Stimulated activated naive CD8-positive, alpha-beta T cell treated with anti-CD3 and anti-CD28 coated beads, Interleukin-15, amount 100 ng/mL, for 72 hours (primary cell): ENCODE results near the gene OR1F1.

Source experiments
- ATAC-seq: fragments of 150-1000 bp; cut with Tn5 transposase; 2 replicates; pipeline ENCODE4 v1.10.0; 2021; ENCODE audit warnings: mild to moderate bottlenecking, moderate library complexity
- DNase-seq, 2 donors: peaks; one replicate each; pipeline ENCODE4 v3.0.0; 2021 to 2022
- H3K27ac Mint-ChIP-seq, 2 donors: one replicate each; pipeline ENCODE4 v1.8.0; 2022; ENCODE audit warnings: mild to moderate bottlenecking in 2 of 2, mixed read lengths in 2 of 2, moderate library complexity in 2 of 2
- H3K27me3 Mint-ChIP-seq: one replicate; pipeline ENCODE4 v1.8.0; 2022; ENCODE audit warnings: mixed read lengths
- H3K4me1 Mint-ChIP-seq: one replicate; pipeline ENCODE4 v1.8.0; 2022; ENCODE audit warnings: mild to moderate bottlenecking, mixed read lengths
- H3K4me3 Mint-ChIP-seq, 2 donors: one replicate each; pipeline ENCODE4 v1.8.0; 2022; ENCODE audit warnings: mild to moderate bottlenecking in 2 of 2, mixed read lengths in 2 of 2, moderate library complexity in 1 of 2
- H3K9me3 Mint-ChIP-seq, 2 donors: one replicate each; pipeline ENCODE4 v1.8.0; 2022; ENCODE audit warnings: mixed read lengths in 2 of 2

OR1F1 gene

DNA sequence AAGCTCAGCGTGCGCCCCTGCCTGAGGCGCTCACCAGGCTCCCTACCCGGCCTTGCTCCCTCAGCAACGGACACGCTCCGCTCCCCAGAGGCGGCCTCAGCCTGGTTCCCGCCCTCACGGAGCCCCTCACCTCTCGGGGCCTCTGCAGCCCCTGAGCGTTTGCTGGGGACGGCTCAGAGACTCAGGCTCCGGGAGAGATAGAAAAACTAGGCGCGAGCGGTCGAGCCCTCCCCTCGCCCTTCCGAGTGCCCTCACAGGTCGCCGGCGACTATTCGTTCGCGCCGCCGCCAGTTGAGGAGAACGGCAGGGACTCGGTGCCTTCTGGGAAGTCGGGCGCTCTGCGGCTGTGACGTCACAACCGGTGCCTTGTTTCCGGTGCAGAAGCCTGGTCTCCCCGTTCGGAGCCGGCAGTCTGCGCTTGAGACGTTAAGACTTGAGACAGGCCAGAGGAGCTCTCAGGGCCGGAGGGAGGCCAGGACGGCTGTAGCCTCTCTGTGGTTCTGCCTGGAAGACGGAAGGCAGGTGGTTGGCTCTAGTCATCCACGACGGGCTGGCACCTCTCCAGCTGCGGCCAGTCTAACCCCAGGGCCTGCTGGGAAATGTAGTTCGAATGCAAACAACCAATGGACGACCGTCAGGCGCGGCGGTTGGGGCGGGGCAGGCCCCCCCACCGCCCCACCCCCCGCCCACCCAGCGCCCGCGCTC, 47.0 kb downstream of the OR1F1 start, which contains the start of gene ZNF200:
TSS of gene ZNF200 (minus strand) at position 302 of the 705 bp plus-strand sequence. CDS start 1,403 bp downstream, outside the sequence.
- peak within 1 kb of the TSS; percentile 96 to 99 for H3K27ac Mint-ChIP-seq
- ATAC-seq (peak; percentile 96), DNase-seq (peak; percentile 91 to 95)
- peak within 1 kb of the TSS; percentile 89 to 99 for H3K4me3 Mint-ChIP-seq
- no peaks in the 10 kb centered on the region for H3K27me3 Mint-ChIP-seq
- H3K9me3 Mint-ChIP-seq: peaks cover 18 to 21% of the 10 kb centered on the region in 2 donors
- H3K4me1 Mint-ChIP-seq: peaks cover 41% of the 10 kb centered on the region

DNA sequence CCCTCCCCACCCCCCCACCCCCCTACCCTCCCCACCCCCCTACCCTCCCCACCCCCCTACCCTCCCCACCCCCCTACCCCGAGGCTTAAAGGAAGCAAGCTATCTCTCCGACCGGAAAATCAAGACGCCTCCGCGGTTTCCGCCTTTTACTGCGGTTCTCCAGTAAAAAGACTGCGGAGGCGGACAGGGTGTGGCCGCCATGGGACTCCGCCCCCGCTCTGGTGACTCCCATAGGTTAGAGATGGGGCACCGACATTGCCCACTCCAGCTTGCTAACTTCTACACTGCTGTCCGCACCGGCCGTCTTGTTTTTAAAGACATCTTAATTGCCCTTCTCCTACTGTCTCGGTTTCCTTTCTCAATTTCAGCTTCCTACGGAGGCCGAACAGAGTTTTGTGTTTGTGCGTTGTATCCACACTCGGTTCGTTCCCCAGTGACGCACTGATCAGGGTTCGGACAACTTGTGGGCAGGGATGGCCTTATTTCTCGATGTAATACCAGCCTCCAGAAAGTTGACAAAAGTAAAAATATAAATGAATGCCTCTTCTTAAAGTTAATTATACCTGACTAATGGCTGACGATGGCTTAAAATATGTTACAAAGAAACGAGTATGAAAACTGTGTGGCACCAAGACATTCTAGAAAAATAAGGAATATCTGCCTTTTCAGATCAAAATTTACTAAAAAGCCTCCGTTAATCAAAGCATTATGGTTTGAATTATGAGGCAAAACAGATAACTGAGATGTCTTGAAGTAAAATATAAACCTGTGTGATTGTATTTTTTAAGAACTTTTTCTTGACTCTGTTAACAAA, 48.1 kb downstream of the OR1F1 start:
- Mint-ChIP-seq H3K27ac (peak overlapping the region in 1 of 2 donors; percentile 76), H3K9me3 (peaks cover 8 to 11% of the 10 kb centered on the region in 2 donors), H3K27me3 (no peaks in the 10 kb centered on the region), H3K4me3 (peak overlapping the region; percentile 82 to 84), H3K4me1 (peaks cover 36% of the 10 kb centered on the region)
- no peak for ATAC-seq
- peak in 1 of 2 donors; percentile 37 for DNase-seq

DNA sequence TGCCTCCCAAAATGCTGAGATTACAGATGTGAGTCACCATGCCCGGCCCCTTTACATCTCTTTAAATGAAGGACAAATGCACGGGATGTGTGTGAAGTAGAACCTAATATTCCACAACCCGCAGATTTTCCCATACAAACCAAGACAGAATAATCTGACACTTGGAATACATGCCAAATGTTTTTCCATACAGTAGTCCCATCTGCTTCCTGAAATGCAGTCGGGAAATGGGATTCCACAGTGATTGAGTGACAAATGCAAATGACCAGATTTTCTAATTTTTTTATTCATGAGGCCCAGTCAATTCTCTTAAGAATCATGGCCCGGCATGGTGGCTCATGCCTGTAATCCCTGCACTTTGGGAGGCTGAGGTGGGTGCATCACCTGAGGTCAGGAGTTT, 53.8 kb downstream of the OR1F1 start:
- H3K4me1 Mint-ChIP-seq: peaks cover 15% of the 10 kb centered on the region
- no peaks in the 10 kb centered on the region for H3K9me3 Mint-ChIP-seq
- H3K27me3 Mint-ChIP-seq: peaks cover 12% of the 10 kb centered on the region
- H3K4me3 Mint-ChIP-seq: no peak overlapping the region
- no peak overlapping the region for H3K27ac Mint-ChIP-seq
- ATAC-seq: no peak
- DNase-seq: no peak

DNA sequence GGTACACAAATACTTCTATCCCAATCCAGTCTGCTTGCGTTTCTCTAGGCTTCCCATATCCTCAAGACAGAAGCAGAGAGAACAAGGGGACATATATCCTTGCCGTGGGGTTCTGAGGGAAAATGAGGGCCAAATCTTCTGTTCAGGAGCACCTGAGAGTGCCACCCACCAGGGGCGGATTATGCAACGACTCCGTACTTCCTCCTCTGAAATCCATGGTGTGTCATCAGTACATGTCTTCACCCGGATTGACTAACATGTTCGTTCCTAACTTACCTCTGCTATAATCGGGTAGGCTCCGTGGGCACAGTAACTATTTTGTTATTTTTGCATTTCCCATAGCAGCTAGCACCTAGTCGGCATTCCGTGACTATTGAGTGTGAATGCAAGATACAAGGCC, 54.7 kb downstream of the OR1F1 start:
- DNase-seq: no peak
- Mint-ChIP-seq H3K27ac (no peak overlapping the region), H3K9me3 (no peaks in the 10 kb centered on the region), H3K4me1 (peaks cover 15% of the 10 kb centered on the region), H3K4me3 (no peak overlapping the region), H3K27me3 (peaks cover 12% of the 10 kb centered on the region)
- ATAC-seq: no peak

- H3K4me1 Mint-ChIP-seq: peaks cover 15% of the 10 kb centered on the region
- no peak overlapping the region for H3K4me3 Mint-ChIP-seq
- ATAC-seq: peak; percentile 46
- no peak for DNase-seq
- peak overlapping the region in 1 of 2 donors; percentile 36 for H3K27ac Mint-ChIP-seq
- H3K9me3 Mint-ChIP-seq: no peaks in the 10 kb centered on the region
- H3K27me3 Mint-ChIP-seq: peaks cover 12% of the 10 kb centered on the region
These were observed 55.9 kb downstream of the OR1F1 start for GRCh38 chr16:3243882-3244281.

- Mint-ChIP-seq H3K27me3 (peaks cover 12% of the 10 kb centered on the region), H3K4me3 (no peak overlapping the region), H3K4me1 (peaks cover 15% of the 10 kb centered on the region), H3K27ac (no peak overlapping the region), H3K9me3 (no peaks in the 10 kb centered on the region)
- no peak for ATAC-seq
- DNase-seq: no peak
These were observed 58.0 kb downstream of the OR1F1 start for GRCh38 chr16:3246002-3246401.

- DNase-seq: no peak
- H3K4me1 Mint-ChIP-seq: peaks cover 15% of the 10 kb centered on the region
- peaks cover 12% of the 10 kb centered on the region for H3K27me3 Mint-ChIP-seq
- H3K4me3 Mint-ChIP-seq: no peak overlapping the region
- H3K27ac Mint-ChIP-seq: no peak overlapping the region
- no peaks in the 10 kb centered on the region for H3K9me3 Mint-ChIP-seq
- no peak for ATAC-seq
These were observed 58.9 kb downstream of the OR1F1 start for GRCh38 chr16:3246876-3247275.

- no peak for ATAC-seq
- DNase-seq: no peak
- H3K27ac Mint-ChIP-seq: no peak overlapping the region
- H3K4me3 Mint-ChIP-seq: no peak overlapping the region
- peaks cover 12% of the 10 kb centered on the region for H3K27me3 Mint-ChIP-seq
- no peaks in the 10 kb centered on the region for H3K9me3 Mint-ChIP-seq
- peaks cover 10% of the 10 kb centered on the region for H3K4me1 Mint-ChIP-seq
These were observed 60.6 kb downstream of the OR1F1 start for GRCh38 chr16:3248596-3248995.

- H3K27me3 Mint-ChIP-seq: peaks cover 12% of the 10 kb centered on the region
- H3K4me3 Mint-ChIP-seq: no peak overlapping the region
- no peak overlapping the region for H3K27ac Mint-ChIP-seq
- DNase-seq (no peak), ATAC-seq (no peak)
- H3K4me1 Mint-ChIP-seq: peaks cover 6% of the 10 kb centered on the region
- no peaks in the 10 kb centered on the region for H3K9me3 Mint-ChIP-seq
These were observed 61.0 kb downstream of the OR1F1 start for GRCh38 chr16:3249020-3249419.

- no peaks in the 10 kb centered on the region for H3K9me3 Mint-ChIP-seq
- H3K4me1 Mint-ChIP-seq: peaks cover 1% of the 10 kb centered on the region
- H3K4me3 Mint-ChIP-seq: no peak overlapping the region
- no peak for ATAC-seq
- no peak overlapping the region for H3K27ac Mint-ChIP-seq
- DNase-seq: no peak
- peaks cover 12% of the 10 kb centered on the region for H3K27me3 Mint-ChIP-seq
These were observed 61.4 kb downstream of the OR1F1 start for GRCh38 chr16:3249451-3249850.

DNA sequence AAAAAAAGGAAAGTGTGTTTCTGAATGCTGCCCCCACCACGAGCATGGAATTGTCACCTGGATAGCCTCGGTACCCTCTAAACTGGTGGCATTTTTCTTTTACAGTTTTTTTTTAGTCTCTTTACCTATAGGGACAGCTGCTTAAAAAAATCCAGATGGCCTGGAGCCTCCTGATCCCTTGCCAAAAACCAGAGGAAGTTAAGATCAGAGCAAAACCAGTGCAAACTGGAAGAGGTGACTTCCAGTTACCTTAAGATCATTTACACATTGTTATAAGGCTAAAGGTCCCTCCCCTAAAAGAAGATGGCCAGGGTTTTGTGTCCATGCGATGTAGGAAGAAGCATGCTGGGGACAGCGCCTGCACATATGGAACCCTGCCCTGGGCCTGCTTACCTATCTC, 65.0 kb downstream of the OR1F1 start:
- Mint-ChIP-seq H3K27ac (no peak overlapping the region), H3K9me3 (no peaks in the 10 kb centered on the region), H3K4me1 (no peaks in the 10 kb centered on the region), H3K27me3 (no peaks in the 10 kb centered on the region), H3K4me3 (no peak overlapping the region)
- ATAC-seq (no peak), DNase-seq (no peak)

DNA sequence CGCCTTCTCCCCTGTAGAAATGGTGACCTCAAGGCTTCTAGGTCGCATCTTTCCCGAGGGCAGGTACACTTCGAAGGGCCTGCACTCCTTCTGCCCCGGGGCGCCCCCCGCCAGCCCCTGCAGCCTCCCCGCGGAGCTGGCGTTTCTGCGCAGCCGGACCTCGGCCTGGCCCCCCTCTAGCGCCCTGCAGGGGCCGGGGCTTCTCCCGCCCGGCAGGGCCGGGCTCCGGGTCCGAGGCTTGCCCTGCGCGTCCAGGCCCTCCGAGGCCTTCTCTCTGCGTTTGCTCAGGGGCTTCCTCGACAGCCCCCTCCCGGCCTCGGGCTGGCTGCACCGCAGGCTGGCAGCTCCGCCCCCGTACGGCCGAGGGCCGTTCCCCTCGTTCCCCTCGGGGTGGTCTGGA, 66.3 kb downstream of the OR1F1 start:
- no peaks in the 10 kb centered on the region for H3K27me3 Mint-ChIP-seq
- no peak for ATAC-seq
- no peaks in the 10 kb centered on the region for H3K4me1 Mint-ChIP-seq
- H3K27ac Mint-ChIP-seq: no peak overlapping the region
- H3K4me3 Mint-ChIP-seq: no peak overlapping the region
- DNase-seq: no peak
- H3K9me3 Mint-ChIP-seq: no peaks in the 10 kb centered on the region
